IPS DF 19.7 (cell line): Measurements from ENCODE around the gene HMCES.
A peak's percentile ranks its signal among the peaks of the same experiment; 100 is the strongest.

Source experiments
- DNase-seq: peaks from one replicate; pipeline ENCODE4 v3.0.0-alpha.2; 2013; ENCODE audit warnings: low read depth, low spot score

Gene HMCES

GRCh38 chr3:129304146-129304961, 25.7 kb downstream of the HMCES start:
- DNase-seq, result no peak

- no peak for DNase-seq
These were observed 26.2 kb downstream of the HMCES start for GRCh38 chr3:129304962-129305222.

GRCh38 chr3:129305592-129306091, 27.0 kb downstream of the HMCES start:
- DNase-seq, result peak; percentile 99

GRCh38 chr3:129308636-129309035, 30.0 kb downstream of the HMCES start:
- DNase-seq, result no peak

GRCh38 chr3:129310111-129311011, 31.7 kb downstream of the HMCES start:
- DNase-seq, result no peak

- DNase-seq, result no peak
These were observed 32.6 kb downstream of the HMCES start for GRCh38 chr3:129311054-129311902.

- DNase-seq, result no peak
These were observed 33.5 kb downstream of the HMCES start for GRCh38 chr3:129312021-129312639.

- no peak for DNase-seq
These were observed 34.2 kb downstream of the HMCES start for GRCh38 chr3:129312671-129313414.

GRCh38 chr3:129313415-129313664, 34.7 kb downstream of the HMCES start:
- DNase-seq, result no peak

- no peak for DNase-seq
These were observed 35.2 kb downstream of the HMCES start for GRCh38 chr3:129313665-129314385.

GRCh38 chr3:129314386-129315222, 35.9 kb downstream of the HMCES start:
- peak; percentile 88 for DNase-seq

GRCh38 chr3:129315223-129315997, 36.7 kb downstream of the HMCES start:
- no peak for DNase-seq

GRCh38 chr3:129315998-129316247, 37.3 kb downstream of the HMCES start:
- no peak for DNase-seq

- no peak for DNase-seq
These were observed 37.8 kb downstream of the HMCES start for GRCh38 chr3:129316248-129317013.

GRCh38 chr3:129317014-129317771, 38.5 kb downstream of the HMCES start:
- DNase-seq, result no peak

- no peak for DNase-seq
These were observed 39.2 kb downstream of the HMCES start for GRCh38 chr3:129317848-129318247.

- no peak for DNase-seq
These were observed 40.3 kb downstream of the HMCES start for GRCh38 chr3:129318921-129319320.
